GM18511 (cell line): ENCODE measurements around the gene GNG3.
"Not testable (repeated sequence)": the region's sequence is repeated elsewhere in the genome, so short reads cannot be mapped to it uniquely, and the experiment has no call there.

Source experiments
- ATAC-seq: cut with Tn5 transposase; IDR thresholded peaks from one replicate; pipeline ENCODE4 v1.9.1; 2021; ENCODE audit warnings: mild to moderate bottlenecking, moderate library complexity; ENCODE audit not compliant: unreplicated experiment

Gene GNG3

DNA sequence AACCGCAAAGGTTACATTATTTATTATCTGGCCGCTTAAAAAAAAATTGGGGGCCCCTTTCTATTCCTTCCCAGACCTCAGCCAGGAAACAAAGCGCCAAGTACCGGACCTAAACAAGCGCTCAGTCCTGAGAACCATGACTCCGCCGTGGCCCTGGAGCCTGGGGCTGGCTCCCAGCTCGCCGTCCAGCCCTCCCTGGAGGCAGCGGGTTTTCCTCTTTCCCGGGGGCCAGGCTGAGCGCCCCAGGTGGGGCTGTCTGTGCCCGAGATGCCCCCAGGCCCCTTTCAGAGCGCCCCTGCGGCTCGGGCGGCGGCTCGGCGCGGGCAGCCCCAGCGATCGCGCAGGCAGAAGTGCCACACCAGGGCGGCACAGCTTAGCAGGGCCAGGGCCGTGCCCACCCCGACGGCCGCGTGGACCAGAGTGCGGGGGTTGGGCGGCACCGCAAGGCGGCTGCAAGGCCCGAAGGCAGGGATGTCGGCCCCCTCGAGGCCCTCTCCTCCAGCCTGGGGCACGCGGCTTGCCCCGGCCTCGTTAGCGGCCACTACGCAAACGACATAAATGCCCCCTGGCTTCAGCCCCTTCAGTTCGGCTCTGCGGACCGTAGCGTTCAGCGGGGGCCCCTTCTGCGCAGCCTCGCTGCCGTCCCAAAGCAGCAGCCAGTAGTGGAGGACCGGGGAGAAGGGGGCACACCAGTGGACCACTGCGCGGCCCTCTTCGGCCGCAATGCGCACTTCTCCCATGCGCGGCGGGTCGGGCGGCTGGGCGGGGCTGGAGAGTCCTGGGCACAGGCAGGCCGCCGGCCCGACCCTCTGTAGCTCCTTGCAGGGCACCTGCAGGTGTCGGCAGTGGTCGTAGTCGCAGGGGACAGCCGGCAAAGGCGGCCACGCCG, 19.7 kb upstream of the GNG3 start:
- no peak for ATAC-seq

DNA sequence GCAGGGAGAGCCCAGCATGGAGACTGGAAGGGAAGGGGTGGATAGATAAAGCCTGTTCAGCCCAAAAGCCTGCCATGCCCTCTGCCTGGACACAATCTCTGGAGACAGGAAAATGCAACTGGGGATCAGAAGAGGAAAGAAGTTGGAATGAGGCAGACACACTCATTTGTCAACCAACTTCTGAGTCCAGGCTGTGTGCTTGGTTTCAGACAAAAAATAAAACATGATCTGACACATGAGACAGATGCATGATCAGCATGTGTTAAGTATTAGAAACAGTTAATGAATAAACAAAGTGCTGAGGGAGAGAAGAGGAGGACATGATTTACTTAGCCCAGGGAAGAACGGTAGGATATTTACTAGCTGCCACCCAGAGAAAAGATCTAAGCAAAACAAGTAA, 19.0 kb upstream of the GNG3 start:
- no peak for ATAC-seq

DNA sequence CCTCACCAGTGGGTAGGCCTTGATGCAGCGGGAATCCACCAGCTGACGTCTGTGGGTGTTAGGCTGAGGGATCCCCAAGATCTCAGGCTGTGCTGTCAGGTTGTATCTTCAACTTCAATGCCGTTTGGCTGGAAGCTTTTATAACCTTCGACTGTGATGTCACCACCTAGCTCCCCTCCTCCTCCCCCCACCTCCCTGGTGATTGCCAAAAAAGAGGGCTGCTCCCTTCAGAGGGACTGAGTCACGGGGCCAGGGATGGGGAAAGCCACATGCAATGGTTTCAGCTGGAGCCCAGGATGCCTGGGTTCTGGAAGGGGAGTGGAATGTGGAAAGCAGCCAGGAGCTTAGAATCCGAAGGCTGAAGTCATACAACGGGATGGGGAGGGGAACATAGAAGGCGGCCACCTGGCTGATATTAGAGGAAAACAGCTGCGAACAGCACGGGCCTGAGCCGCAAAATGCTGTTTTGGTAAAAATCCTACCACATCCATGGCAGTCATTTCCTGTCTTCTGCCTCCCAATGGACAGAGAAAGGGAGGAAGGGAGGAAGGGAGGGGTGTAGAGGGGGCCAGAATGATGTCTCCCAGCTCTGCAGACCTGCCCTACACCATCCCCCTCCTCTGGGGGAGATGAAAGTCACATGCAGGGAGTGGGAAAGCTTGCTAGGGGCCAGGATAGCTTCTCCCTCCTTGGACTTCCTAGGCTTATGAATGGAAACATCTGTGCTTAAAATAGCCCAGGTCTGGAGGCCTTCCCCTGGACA, 17.9 kb upstream of the GNG3 start, which contains the start of gene LRRN4CL:
LRRN4CL (minus strand) TSS at position 110 of the 763 bp plus-strand sequence. CDS start 1,022 bp downstream, outside the sequence.
- no peak for ATAC-seq

DNA sequence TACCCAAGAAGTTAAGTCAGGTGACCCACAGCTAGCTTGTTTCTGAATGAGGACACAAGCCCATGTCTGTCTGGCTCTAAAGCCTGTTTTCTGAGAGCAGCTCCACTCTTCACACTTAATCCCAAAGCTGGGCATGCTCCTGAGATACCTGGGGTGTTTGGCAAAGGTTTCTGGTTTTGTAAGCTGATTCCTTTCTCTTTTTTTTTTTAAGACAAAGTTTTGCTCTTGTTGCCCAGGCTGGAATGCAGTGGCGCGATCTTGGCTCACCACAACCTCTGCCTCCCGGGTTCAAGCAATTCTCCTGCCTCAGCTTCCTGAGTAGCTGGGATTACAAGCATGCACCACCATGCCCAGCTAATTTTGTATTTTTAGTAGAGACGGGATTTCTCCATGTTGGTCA, 13.9 kb upstream of the GNG3 start:
- not testable (repeated sequence) for ATAC-seq

DNA sequence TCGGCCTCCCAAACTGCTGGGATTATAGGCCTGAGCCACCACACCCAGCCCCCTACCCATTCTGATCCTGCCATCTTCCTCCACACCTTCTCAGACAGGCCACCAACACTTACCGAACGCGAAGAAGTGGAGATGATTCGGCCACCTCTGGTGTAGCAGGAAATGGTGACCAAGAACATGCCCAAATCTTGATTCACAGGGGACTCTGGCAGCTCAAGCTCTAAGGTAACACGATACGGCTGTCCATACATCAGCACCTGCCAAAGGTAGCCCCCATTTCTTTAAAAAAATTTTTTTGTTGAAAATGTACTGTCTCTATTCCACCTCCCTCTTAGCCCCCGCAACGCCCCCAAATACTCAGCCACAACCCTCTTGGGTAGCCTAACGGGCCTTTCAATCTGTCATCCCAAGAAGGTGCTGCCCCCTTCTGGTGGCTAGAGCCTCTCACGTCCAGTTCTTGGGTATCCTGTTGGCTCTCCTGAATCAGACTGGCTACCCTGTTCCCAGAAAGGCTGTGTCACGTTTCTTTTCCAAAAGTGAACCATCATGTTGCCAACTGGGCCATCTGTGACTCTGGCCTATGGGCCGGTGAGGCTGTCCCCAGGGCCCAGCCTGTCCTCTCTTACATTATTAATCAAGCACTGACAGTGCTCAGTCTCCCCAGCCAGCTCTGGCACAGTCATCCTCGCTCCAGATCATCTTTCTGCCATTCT, 12.9 kb upstream of the GNG3 start:
- no peak for ATAC-seq

DNA sequence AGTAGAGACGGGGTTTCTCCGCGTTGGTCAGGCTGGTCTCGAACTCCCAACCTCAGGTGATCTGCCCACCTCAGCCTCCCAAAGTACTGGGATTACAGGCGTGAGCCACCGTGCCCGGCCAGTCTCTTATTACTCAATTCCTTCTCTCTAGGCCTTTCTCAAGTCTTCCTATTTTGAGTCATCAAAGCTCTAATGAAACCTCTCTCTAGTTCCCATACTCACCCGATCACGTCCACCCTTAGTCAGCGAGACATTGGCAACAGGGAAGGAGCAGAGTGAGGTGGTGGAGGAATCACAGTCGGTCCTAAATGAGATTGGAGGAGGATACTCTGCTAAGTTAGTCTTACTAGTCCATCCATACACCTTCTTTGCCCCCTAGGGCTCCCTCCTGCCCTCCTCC, 5.2 kb upstream of the GNG3 start:
- ATAC-seq = no peak

DNA sequence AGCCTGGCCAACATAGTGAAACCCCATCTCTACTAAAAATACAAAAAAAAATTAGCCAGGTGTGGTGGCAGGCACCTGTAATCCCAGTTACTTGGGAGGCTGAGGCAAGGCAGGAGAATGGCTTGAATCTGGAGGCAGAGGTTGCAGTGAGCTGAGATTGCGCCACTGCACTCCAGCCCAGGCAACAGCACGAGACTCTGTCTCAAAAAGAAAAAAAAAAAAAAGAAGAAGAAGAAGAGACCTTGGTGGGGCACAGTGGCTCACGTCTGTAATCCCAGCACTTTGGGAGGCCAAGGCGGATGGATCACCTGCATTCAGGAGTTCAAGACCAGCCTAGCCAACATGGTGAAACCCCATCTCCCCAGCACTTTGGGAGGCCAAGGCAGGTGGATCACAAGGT, 3.6 kb upstream of the GNG3 start:
- ATAC-seq = not testable (repeated sequence)

DNA sequence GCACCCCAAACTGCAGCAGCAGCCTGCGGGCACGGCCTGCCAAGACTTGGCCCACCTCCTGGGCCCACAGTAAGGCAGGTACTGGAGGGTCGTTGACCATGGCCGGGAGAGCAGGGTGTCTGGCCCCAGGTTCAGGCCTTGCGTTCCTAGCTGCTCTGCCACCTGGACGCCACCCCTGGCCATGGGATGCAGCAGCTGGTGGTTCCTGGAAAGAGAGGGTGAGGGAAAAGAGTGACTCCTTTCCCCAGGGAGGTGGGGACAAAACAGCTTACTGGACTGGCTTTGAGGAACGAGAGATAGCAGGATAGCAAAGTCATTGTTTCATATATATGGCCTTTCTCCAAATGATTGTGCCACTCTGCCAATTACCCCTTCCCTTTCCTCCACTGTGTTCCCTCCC, 2.1 kb upstream of the GNG3 start:
- ATAC-seq = no peak

DNA sequence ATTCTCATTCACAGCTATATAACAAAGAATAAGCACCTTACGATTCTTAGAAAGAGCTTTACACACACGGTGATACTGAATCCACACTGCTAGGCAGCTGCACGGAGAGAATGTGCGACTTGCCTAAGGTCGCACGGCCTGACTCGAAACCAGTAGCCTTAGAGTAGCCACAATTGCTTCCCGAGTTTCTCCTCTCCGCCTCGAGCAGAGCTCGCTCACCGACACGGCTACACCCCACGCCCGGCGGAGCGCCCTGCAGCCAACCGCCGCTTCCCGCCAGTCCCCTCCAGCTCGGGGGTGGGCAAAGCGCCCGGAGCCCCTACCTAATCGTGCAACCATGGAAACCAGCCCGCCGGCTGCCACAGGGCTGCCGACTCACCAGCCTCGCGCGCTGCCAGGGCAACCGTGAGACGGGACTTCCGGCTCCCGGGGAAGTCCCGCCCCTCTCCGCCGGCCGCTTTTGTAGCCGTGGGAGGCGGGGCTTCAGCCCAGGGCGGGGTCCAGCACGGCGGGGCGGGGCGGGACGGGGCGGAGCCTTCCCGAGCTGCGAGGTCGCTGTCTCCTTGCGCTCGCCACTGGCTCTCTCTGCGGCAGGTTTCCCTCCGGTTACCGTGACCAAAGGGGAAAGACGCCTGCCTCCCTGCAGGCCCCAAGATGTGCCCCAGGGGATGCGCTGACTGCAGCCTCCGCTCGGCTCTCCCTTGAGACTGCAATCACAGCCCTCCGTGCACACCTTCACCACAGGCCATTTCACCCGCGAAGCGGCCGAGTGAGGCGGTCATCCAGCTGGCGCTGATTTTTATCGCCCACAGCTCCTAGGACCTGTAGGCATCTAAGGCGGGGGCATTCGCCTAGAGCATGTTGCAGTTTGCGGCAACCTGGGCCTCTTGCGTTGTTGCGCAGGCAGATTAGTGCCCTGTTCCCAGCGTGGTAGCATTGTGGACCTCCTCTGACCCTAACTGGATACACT, 1.3 kb upstream of the GNG3 start:
- ATAC-seq = peak; percentile 74

DNA sequence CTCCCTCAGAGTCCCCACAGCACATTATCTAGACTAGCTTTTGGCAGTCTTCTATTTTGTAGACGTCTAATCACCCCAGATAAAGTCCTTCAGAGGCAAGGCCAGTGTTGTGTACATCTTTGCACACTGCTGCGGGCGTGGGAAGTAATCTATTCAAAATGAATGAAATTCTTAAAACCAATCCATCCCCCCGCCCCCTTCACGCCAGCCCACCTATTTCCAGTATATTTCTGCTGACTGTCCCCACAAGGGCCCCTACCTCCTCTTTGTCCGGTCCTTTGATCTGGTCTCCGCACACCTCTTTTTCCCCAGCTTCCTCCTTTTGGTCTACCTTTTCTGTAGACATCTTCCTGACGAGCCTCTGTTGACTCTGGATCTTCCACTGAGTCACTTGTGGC, 627 bp upstream of the GNG3 start:
- no peak for ATAC-seq

DNA sequence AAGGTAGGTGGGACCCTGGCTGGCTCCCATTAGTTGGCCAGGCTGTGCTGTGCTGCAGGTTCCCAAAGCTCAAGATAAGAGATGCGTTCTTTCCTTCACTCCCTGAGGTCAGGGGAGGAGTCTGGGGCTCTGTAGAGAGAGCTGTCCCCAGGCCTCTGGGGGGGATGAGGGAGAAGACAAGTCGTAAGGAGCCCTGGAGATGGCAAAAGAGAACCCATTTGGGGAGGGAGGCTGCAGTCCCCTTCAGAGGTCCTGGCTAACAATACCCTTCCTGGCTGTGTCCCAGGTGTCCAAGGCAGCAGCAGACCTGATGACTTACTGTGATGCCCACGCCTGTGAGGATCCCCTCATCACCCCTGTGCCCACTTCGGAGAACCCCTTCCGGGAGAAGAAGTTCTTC, 916 bp downstream of the GNG3 start:
- no peak for ATAC-seq

DNA sequence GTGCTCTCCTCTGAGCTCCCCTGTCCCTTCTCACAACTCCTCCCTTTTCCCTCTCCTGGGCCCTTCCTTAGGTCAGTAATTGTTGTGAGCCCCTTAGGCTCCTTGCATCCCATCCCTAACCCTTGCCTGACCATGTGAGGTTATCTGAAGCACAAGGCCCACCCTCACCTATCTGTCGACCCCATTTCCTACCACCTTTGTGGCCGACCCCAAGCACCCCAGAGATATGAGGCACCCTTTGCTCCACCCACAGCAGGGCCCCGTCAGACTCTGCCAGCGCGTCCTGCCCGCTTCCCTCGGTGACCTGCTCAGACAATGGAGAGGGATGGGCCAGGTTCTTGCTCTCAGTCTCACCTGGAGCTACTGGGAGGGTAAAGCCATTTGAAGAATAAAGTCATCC, 1.3 kb downstream of the GNG3 start:
- ATAC-seq = no peak

DNA sequence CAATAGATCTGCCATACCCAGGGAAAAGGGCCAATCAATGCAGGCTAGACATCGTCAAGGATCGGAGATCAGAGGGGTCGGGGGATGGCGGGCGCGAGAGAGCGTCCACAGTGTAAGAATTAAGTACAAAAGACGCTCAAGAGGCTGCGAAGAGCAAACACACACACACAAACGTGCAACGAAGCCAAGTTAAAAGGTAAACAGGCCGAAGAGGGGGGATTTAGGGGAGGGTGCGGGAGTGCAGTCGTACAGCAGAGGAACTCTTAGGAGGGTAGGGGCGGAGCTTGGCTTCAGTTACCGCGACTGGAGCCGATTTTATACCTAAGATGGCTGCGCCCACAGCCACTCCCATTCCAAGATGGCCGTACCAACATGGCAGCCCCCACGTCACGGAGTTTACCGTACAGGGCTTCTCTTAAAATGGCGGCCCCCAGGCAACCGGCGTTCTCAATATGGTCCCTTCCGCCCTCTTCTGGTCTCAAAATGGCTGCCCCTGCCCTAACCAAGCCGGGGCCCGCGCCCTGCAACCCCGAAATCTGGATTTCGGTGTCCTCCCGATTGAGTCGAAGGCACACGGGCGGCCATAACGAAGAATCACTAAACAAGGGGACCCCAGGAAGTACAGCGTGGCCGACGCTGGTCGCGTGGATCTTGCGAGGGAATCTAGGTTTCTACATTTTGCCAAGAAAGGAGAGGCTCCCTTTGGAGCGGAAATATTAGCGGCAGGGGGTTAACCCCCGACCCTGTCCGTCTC, 1.9 kb downstream of the GNG3 start:
- ATAC-seq = peak; percentile 77

DNA sequence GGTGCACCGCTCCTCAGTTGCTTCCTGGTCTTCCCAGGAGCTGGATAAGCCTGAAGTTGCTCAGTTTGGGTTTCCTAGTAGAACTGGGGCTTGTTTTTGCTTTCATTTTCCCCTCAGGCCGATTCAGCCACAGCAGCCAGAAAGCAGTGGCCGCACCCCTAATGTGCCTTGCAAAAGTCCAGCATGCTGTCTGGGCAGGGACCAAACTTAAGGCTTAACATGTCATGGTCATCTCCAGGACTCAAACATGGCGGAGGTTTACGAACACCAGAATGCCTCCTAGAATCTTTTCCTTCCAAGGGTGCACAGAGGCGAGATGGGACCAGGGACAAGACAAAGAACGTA, 2.5 kb downstream of the GNG3 start:
- ATAC-seq = no peak

DNA sequence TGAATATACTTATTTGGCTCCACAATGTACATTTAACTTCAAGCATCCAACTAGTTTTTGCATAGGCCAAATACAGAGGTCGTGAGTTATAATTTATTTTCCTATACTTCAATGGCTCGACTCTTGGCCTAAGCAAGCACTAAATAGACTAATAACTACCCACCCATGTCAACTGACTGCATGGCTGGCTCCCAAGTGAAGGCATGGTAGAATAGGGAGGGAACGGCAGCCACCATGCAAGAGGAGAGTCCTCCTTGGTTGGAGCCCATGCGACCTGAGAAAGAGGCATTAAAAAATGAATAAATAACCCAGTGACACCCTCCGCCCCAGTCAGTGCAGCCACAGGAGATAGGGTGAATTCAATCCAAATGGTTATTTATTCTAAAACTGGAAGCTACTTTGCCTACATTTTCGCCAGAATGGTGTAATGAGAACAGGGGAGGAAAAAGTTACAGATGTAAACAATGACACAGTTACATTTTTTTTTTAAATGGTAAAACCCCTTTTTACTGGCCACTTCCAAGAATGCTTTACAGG, 4.9 kb downstream of the GNG3 start:
- ATAC-seq = no peak

DNA sequence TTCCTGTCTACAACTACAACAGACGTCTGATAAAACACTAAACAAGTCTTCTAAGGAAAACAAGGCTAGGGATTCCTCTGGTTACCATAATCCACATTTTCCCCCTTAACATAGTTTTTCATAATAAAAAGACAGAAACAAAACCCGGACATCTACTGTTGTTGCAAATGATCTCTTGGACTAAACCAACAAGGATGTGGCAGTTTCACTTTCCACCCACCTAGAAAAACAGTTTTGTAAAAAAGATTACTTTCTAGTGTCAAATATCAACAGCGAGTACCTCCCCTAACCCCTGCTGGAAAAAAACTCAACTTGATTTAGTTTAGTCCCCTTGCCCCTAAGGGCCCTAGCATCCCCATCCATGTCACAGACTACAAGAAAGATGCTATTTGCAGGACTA, 5.4 kb downstream of the GNG3 start:
- no peak for ATAC-seq

DNA sequence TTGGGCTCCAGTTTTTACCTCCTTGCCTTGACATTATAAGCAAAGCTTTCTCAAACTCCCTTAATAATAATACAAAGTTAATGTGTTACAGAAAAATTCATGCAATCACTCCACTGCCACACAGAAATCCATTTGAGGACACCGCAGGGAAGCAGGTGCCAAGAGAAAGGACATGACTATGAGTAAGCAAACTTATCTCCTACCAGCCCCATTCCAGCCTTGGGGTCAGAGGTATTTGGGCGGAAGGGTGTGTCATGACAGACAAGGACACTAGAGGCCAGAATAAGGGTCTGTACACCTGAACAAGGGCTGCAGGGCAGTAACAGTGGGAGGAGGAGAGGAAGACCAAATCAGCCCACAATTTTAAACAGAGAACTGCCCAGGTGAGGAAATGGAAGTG, 5.9 kb downstream of the GNG3 start:
- no peak for ATAC-seq

DNA sequence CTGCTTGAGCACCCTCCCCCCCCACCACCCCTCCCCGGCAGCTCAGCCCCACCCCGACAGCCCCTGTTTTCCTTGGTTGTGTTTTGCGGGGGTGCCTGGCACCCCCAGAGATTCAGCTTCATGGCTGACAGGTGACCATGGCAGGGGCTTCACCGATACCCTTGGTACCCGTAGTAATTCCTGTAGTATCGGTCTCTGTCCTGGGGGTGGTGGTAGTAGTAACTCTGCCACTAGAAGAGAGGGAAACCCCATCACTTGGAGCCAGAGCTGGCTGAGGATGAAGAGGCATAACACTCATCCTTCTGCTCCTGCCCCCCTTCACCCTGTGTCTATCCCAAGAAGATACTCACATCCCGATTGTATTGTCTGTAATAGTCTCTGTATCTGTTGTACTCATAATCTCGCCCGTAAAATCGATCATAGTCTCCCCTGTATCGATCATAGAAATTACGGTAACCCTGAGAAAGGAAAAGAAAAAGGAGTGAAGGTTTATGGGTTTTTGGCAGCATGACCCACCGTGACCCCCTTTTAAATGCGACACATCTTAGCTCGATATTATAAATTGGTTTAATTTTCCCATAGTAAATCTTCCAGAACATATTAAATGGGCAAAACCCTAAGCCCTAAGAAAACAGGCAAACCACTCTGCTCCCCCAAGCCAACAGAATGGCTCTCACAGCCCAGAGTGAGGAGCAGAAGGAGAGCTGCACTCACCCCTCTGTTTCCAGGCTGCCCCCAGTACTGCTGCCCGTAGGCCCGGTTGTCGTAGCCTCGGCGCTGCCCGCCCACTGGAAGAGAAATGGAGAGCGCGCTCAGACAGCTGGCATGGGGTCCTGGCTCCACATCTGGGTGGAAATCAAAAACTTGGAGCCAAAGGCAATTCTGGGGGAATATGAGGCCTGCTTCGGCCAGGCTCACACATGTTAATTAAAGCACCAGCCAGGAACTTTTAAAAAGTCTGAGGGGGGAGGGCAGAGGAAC, 8.0 kb downstream of the GNG3 start:
- no peak for ATAC-seq
